ENCODE results near the gene HRCT1. TPM values are rescaled to one million over a fixed set of nuclear protein-coding genes. Genes with fewer than 3 reads are reported as not detected.
"Not testable (repeated sequence)": the region's sequence is repeated elsewhere in the genome, so short reads cannot be mapped to it uniquely, and the experiment has no call there.

Gene HRCT1
- total RNA-seq, 2 experiments from 2014 or later, result not detected

DNA sequence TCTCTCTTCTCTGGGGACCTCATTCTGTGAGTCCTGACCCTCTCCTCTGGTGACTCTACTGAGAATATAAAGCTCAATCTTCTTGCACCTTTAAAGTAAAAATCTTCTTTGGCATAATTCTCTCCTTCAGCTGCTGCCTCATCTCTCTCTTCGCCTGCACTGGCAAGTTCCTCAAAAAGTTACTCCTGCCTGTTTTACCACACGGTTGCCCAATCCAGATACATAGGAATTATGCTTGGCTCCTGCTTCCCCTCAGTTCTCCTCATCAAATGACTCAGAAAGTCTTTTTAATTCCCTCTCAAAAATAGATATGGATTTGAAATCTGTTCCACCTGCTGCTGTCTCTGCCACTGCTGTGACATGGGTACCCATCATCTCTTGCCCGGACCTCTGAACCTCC, 14.4 kb upstream of the HRCT1 start:
- ChIA-PET CTCF (interaction anchor here (1.5 kb wide), 1 partner anchor 9 kb away, joined by 4 read pairs; no protein-coding TSS in a partner anchor), POLR2A (no interaction called here)
- Mint-ChIP-seq H3K27ac (no peak overlapping the region), H3K36me3 (ENCODE audit: low read depth) (no peaks in the 10 kb centered on the region), H3K9me3 (no peaks in the 10 kb centered on the region), H3K27me3 (peaks cover 14% of the 10 kb centered on the region), H3K4me3 (no peak overlapping the region), H3K4me1 (ENCODE audit: low read depth) (no peaks in the 10 kb centered on the region)
- peaks cover 2 to 10% of the 10 kb centered on the region in 2 experiments for H3K27me3 ChIP-seq (ENCODE audit: control insufficient read depth in 1 of 2, insufficient read depth in 2 of 2, low read length in 2 of 2)
- TF ChIP-seq, protein P1, sequence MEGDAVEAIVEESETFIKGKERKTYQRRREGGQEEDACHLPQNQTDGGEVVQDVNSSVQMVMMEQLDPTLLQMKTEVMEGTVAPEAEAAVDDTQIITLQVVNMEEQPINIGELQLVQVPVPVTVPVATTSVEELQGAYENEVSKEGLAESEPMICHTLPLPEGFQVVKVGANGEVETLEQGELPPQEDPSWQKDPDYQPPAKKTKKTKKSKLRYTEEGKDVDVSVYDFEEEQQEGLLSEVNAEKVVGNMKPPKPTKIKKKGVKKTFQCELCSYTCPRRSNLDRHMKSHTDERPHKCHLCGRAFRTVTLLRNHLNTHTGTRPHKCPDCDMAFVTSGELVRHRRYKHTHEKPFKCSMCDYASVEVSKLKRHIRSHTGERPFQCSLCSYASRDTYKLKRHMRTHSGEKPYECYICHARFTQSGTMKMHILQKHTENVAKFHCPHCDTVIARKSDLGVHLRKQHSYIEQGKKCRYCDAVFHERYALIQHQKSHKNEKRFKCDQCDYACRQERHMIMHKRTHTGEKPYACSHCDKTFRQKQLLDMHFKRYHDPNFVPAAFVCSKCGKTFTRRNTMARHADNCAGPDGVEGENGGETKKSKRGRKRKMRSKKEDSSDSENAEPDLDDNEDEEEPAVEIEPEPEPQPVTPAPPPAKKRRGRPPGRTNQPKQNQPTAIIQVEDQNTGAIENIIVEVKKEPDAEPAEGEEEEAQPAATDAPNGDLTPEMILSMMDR (IDR thresholded peaks at IDR 0.05), result no peak
- no peak overlapping the region for H3K4me3 ChIP-seq (ENCODE audit: low read length)
- intact Hi-C loops (cut with DNase I, micrococcal nuclease), result no loop called here
- H3K27ac ChIP-seq (ENCODE audit: low read depth in 1 of 2, low read length in 2 of 2), result no peak overlapping the region
- H3K36me3 ChIP-seq (ENCODE audit: insufficient read depth, low read length), result no peaks in the 10 kb centered on the region
- H3K9me3 ChIP-seq (ENCODE audit: control insufficient read depth in 1 of 2, insufficient read depth in 1 of 2, low read length in 2 of 2), result no peaks in the 10 kb centered on the region
- H3K4me1 ChIP-seq (ENCODE audit: insufficient read depth, low read length), result no peaks in the 10 kb centered on the region
- no peak for ATAC-seq (ENCODE audit: poor library complexity)
- no peak for DNase-seq

- DNase-seq, result no peak
- H3K4me3 ChIP-seq (ENCODE audit: low read length), result no peak overlapping the region
- no peaks in the 10 kb centered on the region for H3K4me1 ChIP-seq (ENCODE audit: insufficient read depth, low read length)
- CTCF ChIA-PET, result interaction anchor here (1.5 kb wide), 1 partner anchor 10 kb away, joined by 4 read pairs; no protein-coding TSS in a partner anchor
- no peak for ATAC-seq (ENCODE audit: poor library complexity)
- Mint-ChIP-seq H3K4me3 (no peak overlapping the region), H3K36me3 (ENCODE audit: low read depth) (no peaks in the 10 kb centered on the region), H3K4me1 (ENCODE audit: low read depth) (no peaks in the 10 kb centered on the region), H3K27me3 (peaks cover 14% of the 10 kb centered on the region), H3K27ac (no peak overlapping the region), H3K9me3 (no peaks in the 10 kb centered on the region)
- H3K9me3 ChIP-seq (ENCODE audit: control insufficient read depth in 1 of 2, insufficient read depth in 1 of 2, low read length in 2 of 2), result no peaks in the 10 kb centered on the region
- intact Hi-C loops (cut with DNase I, micrococcal nuclease), result no loop called here
- H3K27ac ChIP-seq (ENCODE audit: low read depth in 1 of 2, low read length in 2 of 2), result no peak overlapping the region
- POLR2A ChIA-PET, result no interaction called here
- H3K27me3 ChIP-seq (ENCODE audit: control insufficient read depth in 1 of 2, insufficient read depth in 2 of 2, low read length in 2 of 2), result peaks cover 2 to 10% of the 10 kb centered on the region in 2 experiments
- TF ChIP-seq, protein P1 (IDR thresholded peaks at IDR 0.05), result no peak
- H3K36me3 ChIP-seq (ENCODE audit: insufficient read depth, low read length), result no peaks in the 10 kb centered on the region
Observed at GRCh38 chr9:35892051-35892450, 14.0 kb upstream of the HRCT1 start.

DNA sequence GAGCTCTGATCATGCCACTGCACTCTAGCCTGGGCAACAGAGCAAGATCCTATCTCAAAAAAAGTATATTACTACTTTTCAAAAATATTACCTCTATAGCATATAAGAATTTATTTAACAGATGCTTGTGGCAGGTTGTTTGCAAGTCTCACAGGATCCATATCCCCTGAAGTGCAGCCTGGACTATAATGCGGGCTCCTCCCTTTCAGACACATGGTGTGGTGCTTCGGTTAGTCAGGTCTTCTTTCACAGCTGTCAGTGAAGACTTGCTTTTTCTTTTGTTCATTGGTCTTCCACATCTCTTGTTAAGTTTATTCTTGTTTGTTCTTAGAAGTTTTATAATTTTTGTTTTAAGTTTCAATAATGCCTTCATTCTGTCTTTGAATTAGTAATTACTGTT, 9.4 kb upstream of the HRCT1 start:
- intact Hi-C loops (cut with DNase I, micrococcal nuclease), result no loop called here
- ChIA-PET CTCF (interaction anchor here (1.0 kb wide), 1 partner anchor 14 kb away, joined by 3 read pairs; no protein-coding TSS in a partner anchor), POLR2A (no interaction called here)
- no peak overlapping the region for H3K27ac ChIP-seq (ENCODE audit: low read depth in 1 of 2, low read length in 2 of 2)
- TF ChIP-seq, protein P1 (IDR thresholded peaks at IDR 0.05), result no peak
- Mint-ChIP-seq H3K4me3 (no peak overlapping the region), H3K4me1 (ENCODE audit: low read depth) (no peaks in the 10 kb centered on the region), H3K9me3 (no peaks in the 10 kb centered on the region), H3K27me3 (peaks cover 11% of the 10 kb centered on the region), H3K27ac (no peak overlapping the region), H3K36me3 (ENCODE audit: low read depth) (no peaks in the 10 kb centered on the region)
- H3K36me3 ChIP-seq (ENCODE audit: insufficient read depth, low read length), result no peaks in the 10 kb centered on the region
- no peak overlapping the region for H3K4me3 ChIP-seq (ENCODE audit: low read length)
- H3K27me3 ChIP-seq (ENCODE audit: control insufficient read depth in 1 of 2, insufficient read depth in 2 of 2, low read length in 2 of 2), result peaks cover 2 to 10% of the 10 kb centered on the region in 2 experiments
- ATAC-seq (ENCODE audit: poor library complexity) (no peak), DNase-seq (no peak)
- H3K4me1 ChIP-seq (ENCODE audit: insufficient read depth, low read length), result no peaks in the 10 kb centered on the region
- H3K9me3 ChIP-seq (ENCODE audit: control insufficient read depth in 1 of 2, insufficient read depth in 1 of 2, low read length in 2 of 2), result no peaks in the 10 kb centered on the region

DNA sequence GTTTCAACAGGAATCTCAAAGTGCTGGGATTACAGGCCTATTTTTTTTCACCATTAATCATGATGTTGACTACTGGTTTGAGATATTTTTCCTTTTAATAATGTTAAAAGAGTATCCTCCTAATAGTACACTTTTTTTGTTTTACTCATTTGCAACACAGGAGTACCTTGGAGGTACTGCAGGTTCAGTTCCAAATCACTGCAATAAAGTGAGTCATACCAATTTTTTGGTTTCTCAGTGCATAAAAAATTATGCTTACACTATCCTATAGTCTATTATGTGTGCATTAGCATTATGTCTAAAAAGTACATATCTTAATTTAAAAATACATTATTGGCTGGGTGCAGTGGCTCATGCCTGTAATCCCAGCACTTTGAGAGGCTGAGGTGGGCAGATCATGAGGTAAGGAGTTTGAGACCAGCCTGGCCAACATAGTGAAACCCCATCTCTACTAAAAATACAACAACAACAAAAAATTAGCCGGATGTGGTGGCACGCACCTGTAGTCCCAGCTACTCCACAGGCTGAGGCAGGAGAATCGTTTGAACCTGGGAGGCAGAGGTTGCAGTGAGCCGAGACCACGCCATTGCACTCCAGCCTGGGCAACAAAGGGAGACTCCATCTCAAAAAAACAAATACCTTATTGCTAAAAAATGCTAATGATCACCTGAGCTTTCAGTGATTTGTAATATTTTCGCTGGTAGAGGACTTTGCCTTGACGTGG, 8.5 kb upstream of the HRCT1 start:
- CTCF ChIA-PET, result interaction anchor here (1.0 kb wide), 1 partner anchor 15 kb away, joined by 3 read pairs; no protein-coding TSS in a partner anchor
- DNase-seq; H3K27me3 ChIP-seq (ENCODE audit: control insufficient read depth in 1 of 2, insufficient read depth in 2 of 2, low read length in 2 of 2); H3K36me3 Mint-ChIP-seq (ENCODE audit: low read depth); H3K27ac ChIP-seq (ENCODE audit: low read depth in 1 of 2, low read length in 2 of 2); H3K4me3 Mint-ChIP-seq; H3K9me3 ChIP-seq (ENCODE audit: control insufficient read depth in 1 of 2, insufficient read depth in 1 of 2, low read length in 2 of 2); POLR2A ChIA-PET; H3K27me3 Mint-ChIP-seq; H3K4me1 ChIP-seq (ENCODE audit: insufficient read depth, low read length); H3K36me3 ChIP-seq (ENCODE audit: insufficient read depth, low read length); H3K4me3 ChIP-seq (ENCODE audit: low read length); H3K27ac Mint-ChIP-seq; intact Hi-C loops (cut with DNase I, micrococcal nuclease); H3K4me1 Mint-ChIP-seq (ENCODE audit: low read depth); H3K9me3 Mint-ChIP-seq; ATAC-seq (ENCODE audit: poor library complexity): not testable (repeated sequence)
